Cerebellar nuclear complex (tissue), 1 donor: ENCODE measurements around the gene RILPL1.
"Not testable (repeated sequence)": the region's sequence is repeated elsewhere in the genome, so short reads cannot be mapped to it uniquely, and the experiment has no call there.

Source experiments
- DNase-seq, 2 experiments: peaks; one replicate each; lab custom pipeline; 2025; lab: John Stamatoyannopoulos, UW

Gene RILPL1

GRCh38 chr12:123465084-123465483, 68.4 kb downstream of the RILPL1 start:
- DNase-seq: no peak

- not testable (repeated sequence) for DNase-seq
These were observed 70.3 kb downstream of the RILPL1 start for GRCh38 chr12:123463174-123463573.

GRCh38 chr12:123457980-123458779, 75.3 kb downstream of the RILPL1 start, which contains the start of gene SNRNP35:
SNRNP35 (plus strand) TSS chr12:123458139; CDS start chr12:123465541, 7,402 bp downstream.
- peak in 1 of 2 experiments; percentile 74 for DNase-seq

- DNase-seq: no peak
These were observed 80.4 kb downstream of the RILPL1 start for GRCh38 chr12:123453165-123453564.

GRCh38 chr12:123452276-123452550, 81.3 kb downstream of the RILPL1 start:
- not testable (repeated sequence) for DNase-seq

GRCh38 chr12:123450636-123451035, 82.9 kb downstream of the RILPL1 start:
- DNase-seq: no peak

- no peak for DNase-seq
These were observed 83.7 kb downstream of the RILPL1 start for GRCh38 chr12:123449856-123450255.

- no peak for DNase-seq
These were observed 84.2 kb downstream of the RILPL1 start for GRCh38 chr12:123449249-123449733.

GRCh38 chr12:123446333-123446713, 87.2 kb downstream of the RILPL1 start:
- DNase-seq: no peak

GRCh38 chr12:123445388-123446332, 87.9 kb downstream of the RILPL1 start:
- no peak for DNase-seq

GRCh38 chr12:123444092-123445026, 89.2 kb downstream of the RILPL1 start:
- no peak for DNase-seq

GRCh38 chr12:123442774-123443173, 90.7 kb downstream of the RILPL1 start:
- DNase-seq: no peak

GRCh38 chr12:123441523-123442164, 91.9 kb downstream of the RILPL1 start:
- DNase-seq: no peak

GRCh38 chr12:123436017-123436964, 97.2 kb downstream of the RILPL1 start, which contains the start of gene RILPL2:
RILPL2 (minus strand) TSS chr12:123436684; CDS start chr12:123436420, 264 bp downstream.
- DNase-seq: no peak

GRCh38 chr12:123435636-123436016, 97.9 kb downstream of the RILPL1 start:
- no peak for DNase-seq

GRCh38 chr12:123433615-123434014, 99.9 kb downstream of the RILPL1 start:
- no peak for DNase-seq

- not testable (repeated sequence) for DNase-seq
These were observed 101.3 kb downstream of the RILPL1 start for GRCh38 chr12:123431951-123432817.

- not testable (repeated sequence) for DNase-seq
These were observed 104.4 kb downstream of the RILPL1 start for GRCh38 chr12:123429101-123429500.

- DNase-seq: no peak
These were observed 104.9 kb downstream of the RILPL1 start for GRCh38 chr12:123428591-123428990.
